ENCODE data around the gene TTC28. TPM values are rescaled to one million over a fixed set of nuclear protein-coding genes. Genes with fewer than 3 reads are reported as not detected.
"Not testable (repeated sequence)": the region's sequence is repeated elsewhere in the genome, so short reads cannot be mapped to it uniquely, and the experiment has no call there.

Gene TTC28
- total RNA-seq, 1 donor from 2014 or later, result 23.2 TPM

GRCh38 chr22:28570696-28571373 lies 108.8 kb downstream of the TTC28 start:
- Histone ChIP-seq H3K27me3 (ENCODE audit: insufficient read depth, low read length) (no peaks in the 10 kb centered on the region), H3K79me2 (ENCODE audit: insufficient read depth, low read length) (no peaks in the 10 kb centered on the region), H3K4me1 (ENCODE audit: insufficient read depth, low read length) (no peaks in the 10 kb centered on the region), H3K27ac (ENCODE audit: low read depth, low read length) (no peak overlapping the region), H4K20me1 (ENCODE audit: insufficient read depth, low read length) (no peaks in the 10 kb centered on the region), H3K36me3 (ENCODE audit: insufficient read depth, low read length) (no peaks in the 10 kb centered on the region), H3K4me3 (ENCODE audit: insufficient read depth, low read depth, low read length) (no peak overlapping the region), H3K4me2 (ENCODE audit: low read length) (no peak overlapping the region), H3K9me3 (ENCODE audit: insufficient read depth, low read depth, low read length) (no peaks in the 10 kb centered on the region), H2AFZ (ENCODE audit: low read depth, low read length) (no peak overlapping the region), H3K9ac (ENCODE audit: low read length) (no peak overlapping the region)
- TF ChIP-seq CTCF (IDR thresholded peaks at IDR 0.05; ENCODE audit: insufficient read depth, low read depth, low read length) (no peak), EZH2 (IDR thresholded peaks at IDR 0.05; ENCODE audit: insufficient read depth, low read length) (no peak)
- H3K27me3 Mint-ChIP-seq (ENCODE audit: low read depth, unreplicated experiment), result no peaks in the 10 kb centered on the region
- DNase-seq (ENCODE audit: low read depth) (no peak), FAIRE-seq (no peak)
- H3K4me3 Mint-ChIP-seq (ENCODE audit: unreplicated experiment), result no peak overlapping the region
- H3K36me3 Mint-ChIP-seq (ENCODE audit: low read depth, unreplicated experiment), result no peaks in the 10 kb centered on the region
- no peaks in the 10 kb centered on the region for H3K9me3 Mint-ChIP-seq (ENCODE audit: unreplicated experiment)
- H3K27ac Mint-ChIP-seq (ENCODE audit: unreplicated experiment), result no peak overlapping the region
- no peaks in the 10 kb centered on the region for H3K4me1 Mint-ChIP-seq (ENCODE audit: low read depth, unreplicated experiment)

DNA sequence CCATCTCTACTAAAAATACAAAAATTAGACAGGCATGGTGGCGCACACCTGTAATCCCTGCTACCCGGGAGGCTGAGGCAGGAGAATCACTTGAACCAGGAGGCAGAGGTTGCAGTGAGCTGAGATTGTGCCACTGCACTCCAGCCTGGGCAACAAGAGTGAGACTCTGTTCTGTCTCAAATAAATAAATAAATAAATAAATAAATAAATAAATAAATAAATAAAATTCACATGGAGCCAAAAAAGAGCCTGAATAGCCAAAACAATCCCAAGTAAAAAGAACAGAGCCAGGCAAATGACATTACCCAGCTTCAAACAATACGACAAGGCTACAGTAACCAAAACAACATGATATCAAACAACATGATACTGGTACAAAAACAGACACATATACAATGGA lies 110.7 kb downstream of the TTC28 start:
- not testable (repeated sequence) for H3K4me3 ChIP-seq (ENCODE audit: insufficient read depth, low read depth, low read length); H3K27me3 Mint-ChIP-seq (ENCODE audit: low read depth, unreplicated experiment); H3K4me1 Mint-ChIP-seq (ENCODE audit: low read depth, unreplicated experiment); H4K20me1 ChIP-seq (ENCODE audit: insufficient read depth, low read length); H3K79me2 ChIP-seq (ENCODE audit: insufficient read depth, low read length); DNase-seq (ENCODE audit: low read depth); H3K27ac ChIP-seq (ENCODE audit: low read depth, low read length); H3K9me3 ChIP-seq (ENCODE audit: insufficient read depth, low read depth, low read length); H3K27ac Mint-ChIP-seq (ENCODE audit: unreplicated experiment); H3K4me2 ChIP-seq (ENCODE audit: low read length); H3K9ac ChIP-seq (ENCODE audit: low read length); H3K27me3 ChIP-seq (ENCODE audit: insufficient read depth, low read length); FAIRE-seq; H2AFZ ChIP-seq (ENCODE audit: low read depth, low read length); H3K36me3 Mint-ChIP-seq (ENCODE audit: low read depth, unreplicated experiment); H3K4me3 Mint-ChIP-seq (ENCODE audit: unreplicated experiment); H3K9me3 Mint-ChIP-seq (ENCODE audit: unreplicated experiment); H3K4me1 ChIP-seq (ENCODE audit: insufficient read depth, low read length); H3K36me3 ChIP-seq (ENCODE audit: insufficient read depth, low read length)

DNA sequence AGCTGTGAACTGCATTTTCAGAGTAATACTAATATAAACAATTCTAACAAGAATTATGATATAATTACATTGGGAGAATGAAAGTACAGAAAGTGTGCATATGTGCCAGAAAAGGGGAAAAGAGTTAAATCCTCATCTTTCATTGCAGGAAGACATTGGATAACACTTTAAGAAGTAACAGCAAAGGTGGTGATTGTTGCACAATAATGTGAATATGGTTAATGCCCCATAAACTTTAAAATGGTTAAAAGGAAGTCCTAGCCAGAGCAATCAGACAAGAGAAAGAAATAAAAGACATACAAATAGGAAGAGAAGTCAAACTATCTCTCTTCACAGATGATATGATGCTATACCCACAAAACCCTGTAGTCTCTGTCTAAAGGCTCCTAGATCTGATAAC lies 111.5 kb downstream of the TTC28 start:
- no peak overlapping the region for H3K27ac Mint-ChIP-seq (ENCODE audit: unreplicated experiment)
- H3K36me3 Mint-ChIP-seq (ENCODE audit: low read depth, unreplicated experiment), result no peaks in the 10 kb centered on the region
- no peaks in the 10 kb centered on the region for H3K9me3 ChIP-seq (ENCODE audit: insufficient read depth, low read depth, low read length)
- no peak overlapping the region for H3K4me3 Mint-ChIP-seq (ENCODE audit: unreplicated experiment)
- no peak overlapping the region for H2AFZ ChIP-seq (ENCODE audit: low read depth, low read length)
- H3K27ac ChIP-seq (ENCODE audit: low read depth, low read length), result no peak overlapping the region
- DNase-seq (ENCODE audit: low read depth), result no peak
- no peaks in the 10 kb centered on the region for H3K36me3 ChIP-seq (ENCODE audit: insufficient read depth, low read length)
- H3K9me3 Mint-ChIP-seq (ENCODE audit: unreplicated experiment), result no peaks in the 10 kb centered on the region
- H4K20me1 ChIP-seq (ENCODE audit: insufficient read depth, low read length), result no peaks in the 10 kb centered on the region
- H3K4me3 ChIP-seq (ENCODE audit: insufficient read depth, low read depth, low read length), result no peak overlapping the region
- H3K27me3 Mint-ChIP-seq (ENCODE audit: low read depth, unreplicated experiment), result no peaks in the 10 kb centered on the region
- H3K79me2 ChIP-seq (ENCODE audit: insufficient read depth, low read length), result no peaks in the 10 kb centered on the region
- TF ChIP-seq CTCF (IDR thresholded peaks at IDR 0.05; ENCODE audit: insufficient read depth, low read depth, low read length) (no peak), EZH2 (IDR thresholded peaks at IDR 0.05; ENCODE audit: insufficient read depth, low read length) (no peak)
- peak; percentile 17 for FAIRE-seq
- no peaks in the 10 kb centered on the region for H3K4me1 ChIP-seq (ENCODE audit: insufficient read depth, low read length)
- H3K4me1 Mint-ChIP-seq (ENCODE audit: low read depth, unreplicated experiment), result no peaks in the 10 kb centered on the region
- H3K9ac ChIP-seq (ENCODE audit: low read length), result no peak overlapping the region
- H3K4me2 ChIP-seq (ENCODE audit: low read length), result no peak overlapping the region
- no peaks in the 10 kb centered on the region for H3K27me3 ChIP-seq (ENCODE audit: insufficient read depth, low read length)

- H3K9ac ChIP-seq (ENCODE audit: low read length); H3K4me1 Mint-ChIP-seq (ENCODE audit: low read depth, unreplicated experiment); FAIRE-seq; H3K27me3 Mint-ChIP-seq (ENCODE audit: low read depth, unreplicated experiment); H3K36me3 Mint-ChIP-seq (ENCODE audit: low read depth, unreplicated experiment); H3K27ac Mint-ChIP-seq (ENCODE audit: unreplicated experiment); H2AFZ ChIP-seq (ENCODE audit: low read depth, low read length); H3K4me1 ChIP-seq (ENCODE audit: insufficient read depth, low read length); H3K79me2 ChIP-seq (ENCODE audit: insufficient read depth, low read length); H3K4me2 ChIP-seq (ENCODE audit: low read length); H3K9me3 Mint-ChIP-seq (ENCODE audit: unreplicated experiment); H3K27me3 ChIP-seq (ENCODE audit: insufficient read depth, low read length); H3K27ac ChIP-seq (ENCODE audit: low read depth, low read length); H3K36me3 ChIP-seq (ENCODE audit: insufficient read depth, low read length); H3K9me3 ChIP-seq (ENCODE audit: insufficient read depth, low read depth, low read length); H3K4me3 Mint-ChIP-seq (ENCODE audit: unreplicated experiment); H4K20me1 ChIP-seq (ENCODE audit: insufficient read depth, low read length); DNase-seq (ENCODE audit: low read depth); H3K4me3 ChIP-seq (ENCODE audit: insufficient read depth, low read depth, low read length): not testable (repeated sequence)
Observed at GRCh38 chr22:28566920-28567499, 112.6 kb downstream of the TTC28 start.
